ENCODE data around the gene CPN1.

DNA sequence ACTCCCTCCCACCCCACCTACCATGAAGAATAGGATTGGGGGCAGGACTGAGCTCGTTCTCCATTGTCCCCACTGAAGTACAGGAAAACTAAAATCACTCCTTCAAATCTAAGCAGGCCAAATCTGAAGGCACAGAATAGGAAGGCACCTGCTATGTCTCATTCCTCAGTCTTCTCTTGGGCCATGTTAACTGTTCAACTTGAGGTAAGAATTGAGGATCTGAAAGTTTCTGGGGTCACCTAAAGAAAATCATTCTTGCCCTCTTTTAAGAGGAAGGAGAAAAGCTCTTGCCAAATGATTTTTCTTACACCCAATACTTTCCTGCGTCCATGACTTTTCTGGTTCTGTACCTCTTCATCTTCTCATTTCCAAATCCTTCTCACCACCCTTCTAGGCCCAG is 4.9 kb downstream of the CPN1 start:
- TF ChIP-seq, protein P1, sequence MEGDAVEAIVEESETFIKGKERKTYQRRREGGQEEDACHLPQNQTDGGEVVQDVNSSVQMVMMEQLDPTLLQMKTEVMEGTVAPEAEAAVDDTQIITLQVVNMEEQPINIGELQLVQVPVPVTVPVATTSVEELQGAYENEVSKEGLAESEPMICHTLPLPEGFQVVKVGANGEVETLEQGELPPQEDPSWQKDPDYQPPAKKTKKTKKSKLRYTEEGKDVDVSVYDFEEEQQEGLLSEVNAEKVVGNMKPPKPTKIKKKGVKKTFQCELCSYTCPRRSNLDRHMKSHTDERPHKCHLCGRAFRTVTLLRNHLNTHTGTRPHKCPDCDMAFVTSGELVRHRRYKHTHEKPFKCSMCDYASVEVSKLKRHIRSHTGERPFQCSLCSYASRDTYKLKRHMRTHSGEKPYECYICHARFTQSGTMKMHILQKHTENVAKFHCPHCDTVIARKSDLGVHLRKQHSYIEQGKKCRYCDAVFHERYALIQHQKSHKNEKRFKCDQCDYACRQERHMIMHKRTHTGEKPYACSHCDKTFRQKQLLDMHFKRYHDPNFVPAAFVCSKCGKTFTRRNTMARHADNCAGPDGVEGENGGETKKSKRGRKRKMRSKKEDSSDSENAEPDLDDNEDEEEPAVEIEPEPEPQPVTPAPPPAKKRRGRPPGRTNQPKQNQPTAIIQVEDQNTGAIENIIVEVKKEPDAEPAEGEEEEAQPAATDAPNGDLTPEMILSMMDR (conservative IDR thresholded peaks at IDR 0.05; ENCODE audit: low read length) = no peak
- TF ChIP-seq EZH2phosphoT487 (IDR thresholded peaks at IDR 0.05; ENCODE audit: borderline replicate concordance, low read depth, low read length) = no peak

All from OCI-LY7 (cell line).